Raji (cell line): ENCODE measurements around the gene NOL4L.

ENCODE experiments used
- POLR2A ChIP-seq: IDR thresholded peaks from 2 replicates; pipeline ENCODE4 v1.6.1; 2011; ENCODE audit warnings: low read depth, low read length, control low read depth; ENCODE audit not compliant: insufficient read depth

Gene NOL4L

DNA sequence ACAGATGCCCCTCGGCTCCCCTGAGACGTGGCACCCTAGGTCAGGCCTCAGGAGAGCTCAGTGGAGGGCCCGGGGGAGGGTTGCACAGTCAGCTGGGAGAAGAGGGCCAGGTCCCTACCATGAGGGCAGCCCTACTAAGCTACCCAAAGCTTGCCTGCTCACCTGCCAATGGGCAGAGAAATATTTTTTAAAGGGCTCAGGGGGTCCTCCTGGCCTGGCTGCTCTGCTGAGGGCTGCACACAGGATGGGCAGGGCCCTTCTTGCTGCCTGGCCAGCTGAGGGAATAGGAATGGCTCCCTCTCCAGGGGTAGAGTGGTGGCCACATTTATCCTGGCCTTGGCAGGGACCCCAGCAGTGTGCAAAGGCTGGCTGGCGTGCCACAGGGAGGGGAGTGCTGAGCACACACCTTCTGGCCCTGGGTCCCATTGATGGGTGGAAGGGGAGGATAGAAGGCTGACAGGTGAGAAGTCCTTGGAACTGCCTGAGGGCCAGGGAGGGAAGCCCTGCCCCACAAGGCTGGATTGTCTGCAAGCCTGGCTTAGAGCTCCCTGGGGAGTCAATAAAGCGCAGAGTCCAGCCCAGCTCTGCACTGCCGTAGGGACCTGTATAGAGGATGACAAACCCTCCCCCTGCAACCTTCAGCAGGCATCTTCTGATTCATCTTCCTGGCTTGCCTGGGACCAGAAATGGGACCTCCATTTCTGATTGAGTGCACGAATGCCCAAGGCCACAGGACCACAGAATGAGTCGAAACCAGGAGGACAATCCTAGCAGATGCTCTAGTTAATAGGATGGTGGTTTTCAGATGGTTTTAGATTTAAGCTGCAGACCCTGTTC is 62.1 kb downstream of the NOL4L start:
- no peak for TF ChIP-seq POLR2A

DNA sequence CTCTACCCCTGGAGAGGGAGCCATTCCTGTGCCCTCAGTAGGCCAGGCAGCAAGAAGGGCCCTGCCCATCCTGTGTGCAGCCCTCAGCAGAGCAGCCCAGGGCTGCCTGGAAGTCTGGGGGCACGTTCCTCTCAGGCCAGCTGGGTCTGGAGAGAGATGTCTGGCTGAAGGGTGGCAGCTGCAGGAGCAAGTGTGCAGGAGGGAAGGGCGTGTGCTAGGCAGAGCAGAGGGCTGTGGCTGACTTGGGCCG is 62.7 kb downstream of the NOL4L start:
- TF ChIP-seq POLR2A = no peak

DNA sequence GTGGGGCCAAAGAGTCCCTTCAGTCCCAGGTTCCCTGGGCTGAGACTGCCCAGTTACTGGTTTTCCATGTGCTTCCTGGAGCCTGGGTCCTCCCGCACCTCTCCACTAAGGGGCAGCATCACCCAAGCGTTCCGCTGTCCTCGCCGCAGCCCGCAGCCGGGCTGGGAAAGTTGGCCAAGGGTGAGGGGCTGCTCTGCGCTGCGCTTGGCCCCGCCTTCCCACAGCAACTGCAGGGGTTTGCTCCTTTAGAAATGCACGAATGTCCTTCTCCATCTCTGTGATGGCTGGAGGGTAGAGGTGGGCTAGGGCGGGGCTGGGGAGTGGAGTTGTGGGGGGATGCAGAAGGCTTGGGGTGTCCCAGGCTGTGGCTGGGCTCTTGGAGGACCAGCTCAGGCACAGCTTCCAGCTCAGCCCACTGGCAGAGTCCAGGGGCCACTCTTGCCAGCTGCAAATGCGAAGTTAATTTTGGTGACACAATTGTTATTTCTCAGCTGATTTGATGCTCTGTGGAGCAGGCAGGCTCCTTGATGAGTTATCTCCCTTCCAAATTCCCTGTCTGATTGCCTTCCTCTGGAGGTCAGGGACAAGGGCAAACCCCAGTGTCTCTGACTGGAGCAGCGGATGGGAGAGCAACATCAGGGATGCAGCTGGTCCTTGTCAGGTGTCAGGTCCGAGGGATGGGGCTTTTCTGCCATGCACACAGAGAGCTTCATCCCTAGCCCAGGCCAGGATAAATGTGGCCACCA is 63.2 kb downstream of the NOL4L start:
- no peak for TF ChIP-seq POLR2A

DNA sequence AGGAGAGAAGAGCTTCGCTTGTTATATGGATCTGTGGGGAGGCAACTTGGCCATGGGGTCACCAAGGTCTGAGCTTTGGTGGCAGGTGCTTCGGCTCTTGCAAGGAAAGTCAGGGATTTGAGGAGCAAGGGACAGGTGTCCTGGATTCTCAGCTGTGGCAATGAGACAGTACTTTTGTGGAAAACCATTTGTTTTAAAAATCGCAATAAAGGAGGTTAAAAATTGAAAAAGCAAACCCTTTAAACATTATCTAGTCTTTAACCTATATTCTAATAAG is 64.3 kb downstream of the NOL4L start:
- no peak for TF ChIP-seq POLR2A

DNA sequence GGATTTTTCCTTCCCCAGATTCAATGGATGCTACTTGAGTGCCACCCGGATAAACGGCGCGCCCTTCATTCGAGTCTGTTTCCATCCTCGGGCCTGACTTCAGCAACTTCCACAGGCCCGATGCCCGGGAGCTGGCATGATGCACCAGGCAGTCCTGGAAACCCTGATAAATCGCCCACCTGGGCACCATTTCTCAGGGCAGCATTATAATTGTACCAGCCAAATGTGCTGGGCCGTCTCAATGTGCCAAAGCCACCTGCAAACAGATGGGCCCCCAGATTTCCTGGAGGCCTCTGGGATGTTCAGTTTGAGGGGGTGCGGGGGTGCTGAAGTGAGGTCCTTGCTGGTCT is 65.8 kb downstream of the NOL4L start:
- no peak for TF ChIP-seq POLR2A

DNA sequence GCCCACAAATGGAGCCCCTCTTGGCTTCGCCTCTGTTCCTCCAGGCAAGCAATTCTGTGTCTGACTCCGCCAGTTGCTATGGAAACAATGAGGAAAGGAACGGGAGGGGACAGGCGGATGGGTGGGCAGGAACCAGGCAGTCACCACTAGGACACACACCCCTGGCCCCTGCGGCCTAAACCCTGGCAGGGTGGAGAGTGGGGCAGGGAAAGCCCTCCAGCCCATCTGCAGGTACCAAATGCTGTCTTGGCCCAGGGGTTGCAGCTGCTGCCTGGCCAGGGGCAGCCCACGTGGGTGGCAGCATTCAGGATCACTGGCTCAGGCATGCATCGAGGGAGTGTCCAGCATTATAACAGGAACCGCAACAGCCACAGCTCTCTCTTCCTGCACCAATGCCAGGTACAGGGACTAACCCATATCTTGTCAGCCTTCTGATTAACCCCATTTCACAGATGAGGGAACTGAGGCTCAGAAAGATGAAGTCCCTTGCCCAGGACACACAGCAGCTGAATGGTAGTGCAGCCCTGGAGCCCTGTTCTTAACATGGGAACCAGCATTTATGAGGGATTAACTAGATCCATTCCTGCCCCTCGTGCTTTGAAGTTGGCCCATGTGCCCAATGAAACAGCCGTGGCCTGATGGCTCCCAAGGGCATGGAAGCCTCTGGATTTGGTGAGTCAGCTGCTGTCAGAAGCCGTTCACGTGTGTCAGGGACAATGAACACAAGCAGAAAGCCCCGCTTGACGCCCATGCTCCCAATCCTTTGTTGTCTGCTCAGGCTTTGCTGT is 66.3 kb downstream of the NOL4L start:
- TF ChIP-seq POLR2A = no peak

DNA sequence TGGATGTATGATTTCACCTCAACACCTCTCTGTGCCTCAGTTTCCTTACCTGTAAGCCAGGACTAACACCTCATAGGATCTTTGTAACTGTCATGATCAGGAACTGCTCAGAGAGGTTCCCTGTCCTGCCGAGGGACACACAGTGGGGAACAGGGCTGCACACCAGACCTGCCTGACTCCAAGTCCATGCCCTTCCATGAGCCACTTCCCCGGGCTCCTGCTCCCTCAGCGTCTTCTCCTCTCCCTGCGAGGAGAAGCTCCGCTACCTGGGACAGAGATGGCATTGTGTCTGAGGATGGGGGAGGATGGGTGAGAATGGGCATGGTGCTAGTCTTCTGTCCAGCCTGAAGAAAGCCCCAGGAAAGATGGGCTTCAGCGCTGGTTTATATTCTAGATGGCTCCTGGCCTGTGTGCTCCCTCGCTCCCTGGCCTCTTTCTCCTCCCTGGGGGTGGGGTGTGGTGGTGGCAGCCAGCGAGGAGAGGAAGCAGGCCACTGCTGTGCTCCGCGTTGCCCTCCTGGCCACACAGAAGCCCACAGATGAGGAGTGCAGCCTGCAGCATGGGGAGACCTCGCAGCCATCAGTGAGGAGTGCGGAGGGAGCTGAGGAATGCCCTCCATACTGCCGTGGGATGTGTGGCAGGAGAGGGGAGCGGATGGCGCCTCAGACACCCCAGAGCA is 67.1 kb downstream of the NOL4L start:
- no peak for TF ChIP-seq POLR2A

DNA sequence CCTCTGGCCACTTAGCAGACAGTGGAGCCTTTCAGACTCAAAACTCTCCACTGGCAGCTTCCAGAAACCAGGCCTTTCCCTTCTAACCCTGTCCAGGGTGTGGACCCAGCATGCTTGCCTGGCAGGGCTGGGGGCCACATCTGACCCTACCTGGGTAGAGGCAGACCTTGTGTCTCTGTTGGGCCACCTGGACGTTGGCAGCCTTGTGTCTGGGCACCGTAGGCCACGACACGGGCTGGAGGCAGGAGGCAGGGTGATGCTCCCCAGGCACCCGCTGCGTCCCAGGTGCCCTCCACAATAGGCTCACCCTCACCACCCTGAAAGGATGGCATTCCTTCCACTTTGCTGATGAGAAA is 67.6 kb downstream of the NOL4L start:
- TF ChIP-seq POLR2A = no peak

DNA sequence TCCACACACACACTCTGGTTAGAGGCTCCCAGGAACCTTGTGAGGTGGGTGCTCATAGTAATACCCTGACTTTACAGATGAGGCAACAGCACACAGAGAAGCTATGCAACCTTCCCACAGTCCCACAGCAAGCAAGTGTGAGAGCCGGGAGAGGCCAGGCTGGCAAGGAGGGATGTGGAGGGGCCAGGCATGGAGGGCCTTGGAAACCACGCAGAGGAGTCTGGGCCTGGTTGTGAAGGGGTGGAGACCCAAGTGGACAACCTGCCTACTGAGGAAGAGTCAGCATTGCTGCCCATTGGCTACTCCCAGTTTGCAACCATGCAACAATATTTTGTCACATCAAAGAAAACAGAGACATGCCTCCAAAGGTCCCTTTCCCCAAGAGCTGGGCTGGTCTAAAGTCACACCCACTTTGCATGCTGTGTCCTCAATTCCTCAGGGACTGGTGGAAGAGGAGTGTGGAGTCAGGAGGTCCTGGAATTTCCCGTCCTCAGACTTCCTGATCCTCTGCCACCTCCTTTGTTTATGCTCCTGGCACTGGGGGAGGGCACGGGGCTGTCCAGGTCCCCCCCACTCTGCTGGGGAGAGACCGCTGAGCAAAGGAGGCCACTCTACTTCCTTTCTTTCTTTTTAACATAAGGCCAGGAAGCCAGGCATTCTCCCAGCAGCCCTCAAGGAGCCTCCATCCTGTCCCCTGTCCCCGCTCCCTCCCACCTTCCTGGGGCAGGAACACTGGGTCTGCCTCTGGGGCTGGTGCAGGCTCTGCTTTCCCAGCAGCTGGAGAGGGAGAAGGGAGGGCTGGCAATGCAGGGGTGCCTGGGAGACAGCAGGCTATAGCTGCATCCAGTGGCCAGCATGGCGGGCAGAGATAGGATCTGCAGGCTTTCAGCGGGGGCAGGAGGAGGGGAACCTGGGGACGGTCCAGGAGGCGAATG is 68.3 kb downstream of the NOL4L start:
- no peak for TF ChIP-seq POLR2A

DNA sequence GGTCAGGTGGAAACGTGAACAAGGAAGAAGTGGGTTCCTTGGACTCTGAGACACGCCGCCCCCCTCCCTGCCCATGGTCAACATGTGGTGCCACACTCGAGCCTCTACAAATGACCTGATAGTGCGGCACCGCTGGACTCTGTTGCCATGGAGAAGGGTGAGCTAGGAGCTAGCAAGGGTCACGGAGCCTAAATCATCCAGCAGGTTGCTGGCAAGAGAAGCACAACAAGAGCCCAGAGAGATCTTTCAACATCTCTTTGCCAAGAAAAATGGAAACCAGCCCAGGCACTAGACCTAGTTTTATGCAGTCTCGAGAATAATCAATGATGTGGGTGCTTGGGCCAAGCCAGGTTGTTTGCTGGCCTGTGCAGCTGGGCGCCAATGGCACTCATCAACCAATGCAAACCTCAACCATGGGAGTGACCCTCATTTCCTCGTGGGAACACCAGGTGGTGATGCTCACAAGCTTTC is 69.5 kb downstream of the NOL4L start:
- TF ChIP-seq POLR2A = no peak

DNA sequence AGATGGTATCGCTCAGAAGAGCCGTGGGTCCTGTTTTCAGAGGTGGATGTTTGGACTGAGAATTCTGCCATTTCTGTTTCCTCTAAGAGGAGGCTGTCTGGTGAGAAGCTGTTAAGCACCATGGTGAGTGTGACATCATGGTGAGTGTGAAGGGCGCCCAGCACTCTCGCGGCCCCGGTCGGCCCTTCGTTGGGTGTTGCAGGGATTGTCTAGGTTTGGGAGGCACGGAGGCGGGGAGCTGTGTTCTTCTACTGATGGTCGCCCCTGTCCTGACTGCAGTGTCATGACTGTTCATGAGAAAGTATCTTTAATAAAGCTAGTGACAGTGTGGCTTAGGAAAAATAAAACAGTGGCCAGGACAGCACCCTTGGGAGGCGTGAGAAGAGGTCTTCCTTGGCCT is 70.4 kb downstream of the NOL4L start:
- no peak for TF ChIP-seq POLR2A

DNA sequence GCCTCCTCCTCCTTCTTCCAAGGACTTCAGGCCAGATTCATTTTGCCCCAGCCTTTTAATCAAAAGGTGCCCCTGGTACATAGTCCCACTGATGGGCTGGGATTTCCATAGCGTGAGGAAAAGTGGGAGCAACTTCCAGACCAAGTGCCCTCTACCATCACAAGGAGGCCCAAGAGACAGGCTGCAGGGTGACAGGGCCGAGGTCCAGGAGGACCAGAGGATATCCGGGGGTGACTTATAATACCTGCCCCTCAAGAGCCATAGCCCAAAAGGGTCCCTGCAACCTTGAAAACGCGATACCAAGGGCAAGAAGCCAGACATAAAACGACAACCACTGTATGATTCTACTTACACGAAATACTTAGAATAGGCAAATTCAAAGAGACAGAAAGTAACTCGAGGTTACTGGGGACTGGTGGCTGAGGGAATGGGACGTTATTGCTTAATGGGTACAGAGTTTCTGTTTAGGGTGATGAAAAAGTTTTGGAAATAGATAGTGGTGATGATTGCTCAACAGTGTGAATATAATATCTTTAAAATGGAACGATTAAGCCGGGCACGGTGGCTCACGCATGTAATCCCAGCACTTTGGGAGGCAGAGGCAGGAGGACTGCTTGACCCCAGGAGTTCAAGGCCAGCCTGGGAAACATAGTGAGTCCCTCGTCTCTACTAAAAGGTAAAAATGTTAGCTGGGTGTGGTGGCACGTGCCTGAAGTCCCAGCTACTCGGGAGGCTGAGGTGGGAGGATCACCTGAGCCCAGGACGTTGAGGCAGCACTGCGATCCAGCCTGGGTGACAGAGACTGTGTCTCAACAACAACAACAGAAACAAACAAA is 71.9 kb downstream of the NOL4L start:
- TF ChIP-seq POLR2A = no peak

DNA sequence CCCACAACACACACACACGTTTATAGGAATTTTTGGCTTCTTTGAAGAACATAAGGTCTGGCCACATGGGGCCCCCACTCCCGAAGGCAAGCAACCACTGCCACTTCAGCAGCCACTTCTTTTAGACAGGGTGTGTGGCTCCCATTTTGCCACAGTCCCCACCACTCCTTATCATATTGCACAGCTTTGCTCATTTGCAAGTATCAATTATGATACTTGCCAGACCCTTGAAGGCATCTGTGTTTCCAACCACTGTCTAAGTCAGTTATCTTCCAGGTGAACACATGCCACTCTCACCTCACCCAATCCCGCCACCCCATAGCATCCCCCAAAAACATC is 73.1 kb downstream of the NOL4L start:
- no peak for TF ChIP-seq POLR2A
